Measurements from ENCODE around the gene CACNA1C.
"Not testable (repeated sequence)": the region's sequence is repeated elsewhere in the genome, so short reads cannot be mapped to it uniquely, and the experiment has no call there.

CACNA1C gene

GRCh38 chr12:2076196-2076570, 23.4 kb downstream of the CACNA1C start:
- no peak for DNase-seq (ENCODE audit: low read depth in 2 of 2)

- no peak for DNase-seq (ENCODE audit: low read depth in 2 of 2)
These were observed 23.9 kb downstream of the CACNA1C start for GRCh38 chr12:2076728-2077127.

GRCh38 chr12:2080604-2081003, 27.8 kb downstream of the CACNA1C start:
- DNase-seq (ENCODE audit: low read depth in 2 of 2), result no peak

GRCh38 chr12:2082321-2082720, 29.5 kb downstream of the CACNA1C start:
- no peak for DNase-seq (ENCODE audit: low read depth in 2 of 2)

GRCh38 chr12:2083008-2083407, 30.2 kb downstream of the CACNA1C start:
- DNase-seq (ENCODE audit: low read depth in 2 of 2), result no peak

GRCh38 chr12:2083561-2083960, 30.8 kb downstream of the CACNA1C start:
- no peak for DNase-seq (ENCODE audit: low read depth in 2 of 2)

GRCh38 chr12:2084553-2085296, 31.9 kb downstream of the CACNA1C start:
- DNase-seq (ENCODE audit: low read depth in 2 of 2), result no peak

GRCh38 chr12:2092354-2092753, 39.6 kb downstream of the CACNA1C start:
- no peak for DNase-seq (ENCODE audit: low read depth in 2 of 2)

GRCh38 chr12:2092890-2093289, 40.1 kb downstream of the CACNA1C start:
- DNase-seq (ENCODE audit: low read depth in 2 of 2), result no peak

- no peak for DNase-seq (ENCODE audit: low read depth in 2 of 2)
These were observed 41.8 kb downstream of the CACNA1C start for GRCh38 chr12:2094597-2094996.

- no peak for DNase-seq (ENCODE audit: low read depth in 2 of 2)
These were observed 43.1 kb downstream of the CACNA1C start for GRCh38 chr12:2095878-2096277.

GRCh38 chr12:2097617-2098016, 44.8 kb downstream of the CACNA1C start:
- no peak for DNase-seq (ENCODE audit: low read depth in 2 of 2)

- no peak for DNase-seq (ENCODE audit: low read depth in 2 of 2)
These were observed 46.1 kb downstream of the CACNA1C start for GRCh38 chr12:2098852-2099251.

GRCh38 chr12:2099595-2099994, 46.8 kb downstream of the CACNA1C start:
- no peak for DNase-seq (ENCODE audit: low read depth in 2 of 2)

- no peak for DNase-seq (ENCODE audit: low read depth in 2 of 2)
These were observed 48.6 kb downstream of the CACNA1C start for GRCh38 chr12:2101359-2101758.

GRCh38 chr12:2101771-2102170, 49.0 kb downstream of the CACNA1C start:
- no peak for DNase-seq (ENCODE audit: low read depth in 2 of 2)

- not testable (repeated sequence) for DNase-seq (ENCODE audit: low read depth in 2 of 2)
These were observed 49.9 kb downstream of the CACNA1C start for GRCh38 chr12:2102736-2103135.

- DNase-seq (ENCODE audit: low read depth in 2 of 2), result not testable (repeated sequence)
These were observed 52.6 kb downstream of the CACNA1C start for GRCh38 chr12:2105387-2105786.

- DNase-seq (ENCODE audit: low read depth in 2 of 2), result no peak
These were observed 55.4 kb downstream of the CACNA1C start for GRCh38 chr12:2108166-2108565.

GRCh38 chr12:2108975-2109671, 56.3 kb downstream of the CACNA1C start:
- DNase-seq (ENCODE audit: low read depth in 2 of 2), result no peak

GRCh38 chr12:2110127-2110526, 57.3 kb downstream of the CACNA1C start:
- no peak for DNase-seq (ENCODE audit: low read depth in 2 of 2)

GRCh38 chr12:2110849-2111566, 58.2 kb downstream of the CACNA1C start:
- DNase-seq (ENCODE audit: low read depth in 2 of 2), result no peak

GRCh38 chr12:2111826-2112225, 59.0 kb downstream of the CACNA1C start:
- DNase-seq (ENCODE audit: low read depth in 2 of 2), result no peak

Data from stimulated activated CD8-positive, alpha-beta memory T cell treated with anti-CD3 and anti-CD28 coated beads, Interleukin-2, amount 100 ng/mL, for 1 hour (primary cell).